Stimulated activated CD4-positive, alpha-beta T cell treated with anti-CD3 and anti-CD28 coated beads, Interleukin-1b, Interleukin-23, amount 100 ng/mL, for 1 hour (primary cell): ENCODE results near the gene CHAF1A.

Experiments used
- DNase-seq, 2 donors: peaks; one replicate each; pipeline ENCODE4 v3.0.0-alpha.2; 2020; ENCODE audit warnings: low read depth in 2 of 2

The CHAF1A gene

DNA sequence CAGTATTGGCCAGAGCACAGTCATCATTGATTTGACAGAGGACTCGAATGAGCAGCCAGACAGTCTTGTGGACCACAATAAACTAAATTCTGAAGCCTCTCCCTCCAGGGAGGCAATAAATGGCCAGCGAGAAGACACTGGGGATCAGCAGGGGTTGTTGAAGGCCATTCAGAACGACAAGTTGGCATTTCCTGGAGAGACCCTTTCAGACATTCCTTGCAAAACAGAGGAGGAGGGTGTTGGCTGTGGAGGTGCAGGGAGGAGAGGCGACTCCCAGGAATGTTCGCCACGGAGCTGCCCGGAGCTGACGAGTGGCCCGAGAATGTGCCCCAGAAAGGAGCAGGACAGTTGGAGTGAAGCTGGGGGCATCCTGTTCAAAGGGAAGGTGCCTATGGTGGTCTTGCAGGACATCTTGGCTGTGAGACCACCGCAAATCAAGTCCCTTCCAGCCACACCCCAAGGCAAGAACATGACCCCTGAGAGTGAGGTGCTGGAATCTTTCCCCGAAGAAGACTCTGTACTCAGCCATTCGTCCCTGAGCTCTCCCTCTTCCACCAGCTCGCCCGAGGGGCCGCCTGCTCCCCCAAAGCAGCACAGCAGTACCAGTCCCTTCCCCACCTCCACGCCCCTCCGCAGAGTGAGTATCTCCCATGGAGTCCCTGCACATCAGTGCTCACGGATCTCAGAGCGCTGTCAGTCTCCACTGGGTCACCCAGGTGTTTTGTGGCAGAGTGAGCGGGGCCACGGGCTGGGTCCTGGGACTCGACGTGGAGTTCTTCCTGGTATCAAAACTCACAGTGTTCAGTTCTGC is 6.9 kb downstream of the CHAF1A start:
- DNase-seq = no peak

- DNase-seq = no peak
Measured at GRCh38 chr19:4413588-4413987, 11.1 kb downstream of the CHAF1A start.

DNA sequence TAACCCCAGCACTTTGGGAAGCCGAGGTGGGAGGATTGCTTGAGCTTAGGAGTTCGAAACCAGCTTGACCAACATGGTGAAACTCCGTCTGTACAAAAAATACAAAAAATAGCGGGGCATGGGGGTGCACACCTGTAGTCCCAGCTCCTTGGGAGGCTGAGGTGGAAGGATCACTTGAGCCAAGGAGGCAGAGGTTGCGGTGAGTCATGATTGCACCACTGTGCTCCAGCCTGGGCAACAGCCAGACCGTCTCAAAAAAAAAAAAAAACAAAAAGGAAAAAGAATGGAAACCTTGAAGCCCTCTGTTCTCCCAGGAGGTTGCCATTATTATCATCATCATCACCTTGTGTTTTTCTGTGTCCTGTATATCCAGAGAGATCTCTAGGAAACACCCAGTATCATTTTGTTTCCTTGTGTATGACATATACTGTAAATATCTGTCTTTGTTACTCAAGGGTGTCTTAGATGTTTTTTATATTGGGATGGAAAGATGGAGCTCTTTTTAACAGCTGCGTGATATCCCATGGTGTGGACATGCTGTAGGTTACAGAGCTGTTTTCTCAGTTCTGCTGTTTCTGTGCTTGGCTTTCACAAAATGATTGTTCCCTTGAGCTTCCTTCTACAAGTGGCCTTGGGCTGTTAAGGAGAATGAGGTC is 11.8 kb downstream of the CHAF1A start:
- DNase-seq = no peak

- DNase-seq = no peak
Measured at GRCh38 chr19:4414800-4415321, 12.4 kb downstream of the CHAF1A start.

DNA sequence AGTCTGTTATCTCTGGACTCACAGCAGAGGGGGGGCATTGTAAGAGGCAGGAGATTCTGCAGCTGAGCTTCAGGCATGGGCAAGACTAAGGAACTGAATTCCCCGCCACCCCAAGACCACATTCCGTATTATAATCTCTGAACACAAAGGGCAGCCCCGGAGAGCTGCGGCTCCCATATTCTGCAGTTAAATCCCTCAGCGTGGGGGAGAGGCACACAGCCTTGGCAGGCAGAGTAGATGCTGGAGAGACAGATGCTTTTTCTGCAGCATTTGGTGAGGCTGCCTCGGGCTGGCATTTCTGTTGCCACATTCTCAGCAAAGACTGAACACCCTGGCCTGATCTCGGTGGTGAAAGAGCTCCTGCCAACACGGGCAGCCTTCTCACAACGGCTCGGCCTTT is 12.9 kb downstream of the CHAF1A start:
- DNase-seq = no peak

DNA sequence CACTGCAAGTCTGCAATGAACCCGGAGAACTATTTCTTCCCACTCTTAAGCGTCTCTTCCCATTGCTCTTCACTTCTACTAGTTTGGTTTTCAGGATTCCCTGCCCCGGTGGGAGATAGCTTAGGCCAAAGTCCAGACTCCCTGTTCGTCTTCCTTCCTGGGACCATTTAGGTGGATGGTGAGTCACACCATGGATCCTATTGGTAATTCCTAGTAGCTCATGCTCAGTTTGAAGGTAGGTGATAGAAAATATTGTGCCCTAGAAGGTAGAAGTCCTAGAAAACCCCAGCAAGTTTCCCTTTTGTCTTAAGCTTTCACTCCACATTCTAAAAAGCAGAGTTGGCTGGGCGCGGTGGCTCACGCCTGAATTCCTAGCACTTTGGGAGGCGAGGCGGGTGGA is 13.8 kb downstream of the CHAF1A start:
- DNase-seq = no peak

DNA sequence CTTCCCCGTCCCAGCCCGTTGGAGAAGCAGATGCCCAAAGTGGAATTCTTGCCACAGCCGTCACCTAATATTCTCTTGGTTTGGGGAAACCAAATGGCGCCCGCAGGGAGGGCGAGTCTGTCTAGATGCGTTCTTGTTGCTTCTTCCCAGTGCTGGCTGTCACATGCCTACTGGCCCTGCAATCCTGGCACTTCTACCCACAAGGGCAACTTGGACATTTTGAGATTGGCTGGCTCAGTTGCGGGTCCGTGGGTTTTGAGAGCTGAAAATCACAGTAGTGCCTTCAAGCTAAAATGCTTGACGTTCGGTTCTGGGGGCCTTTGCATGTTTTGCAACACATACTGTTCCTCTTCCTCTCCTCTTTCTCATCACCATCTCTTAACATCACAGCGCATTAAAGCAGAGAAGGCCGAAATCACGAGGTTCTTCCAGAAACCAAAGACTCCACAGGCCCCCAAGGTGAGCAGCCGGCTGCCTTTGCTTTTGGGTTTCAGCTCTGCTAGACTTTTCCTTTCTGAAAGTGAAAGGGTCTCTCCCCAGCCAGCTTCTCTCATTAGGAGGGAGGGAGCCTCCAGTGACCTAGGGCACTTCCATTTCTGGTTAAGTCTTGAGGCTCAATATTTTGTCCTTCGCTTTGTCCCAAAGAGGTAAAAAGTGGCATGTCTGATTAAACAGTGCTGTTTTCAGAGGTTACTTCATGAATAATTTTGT is 21.1 kb downstream of the CHAF1A start:
- DNase-seq = no peak

- no peak for DNase-seq
Measured at GRCh38 chr19:4425537-4425936, 23.1 kb downstream of the CHAF1A start.

DNA sequence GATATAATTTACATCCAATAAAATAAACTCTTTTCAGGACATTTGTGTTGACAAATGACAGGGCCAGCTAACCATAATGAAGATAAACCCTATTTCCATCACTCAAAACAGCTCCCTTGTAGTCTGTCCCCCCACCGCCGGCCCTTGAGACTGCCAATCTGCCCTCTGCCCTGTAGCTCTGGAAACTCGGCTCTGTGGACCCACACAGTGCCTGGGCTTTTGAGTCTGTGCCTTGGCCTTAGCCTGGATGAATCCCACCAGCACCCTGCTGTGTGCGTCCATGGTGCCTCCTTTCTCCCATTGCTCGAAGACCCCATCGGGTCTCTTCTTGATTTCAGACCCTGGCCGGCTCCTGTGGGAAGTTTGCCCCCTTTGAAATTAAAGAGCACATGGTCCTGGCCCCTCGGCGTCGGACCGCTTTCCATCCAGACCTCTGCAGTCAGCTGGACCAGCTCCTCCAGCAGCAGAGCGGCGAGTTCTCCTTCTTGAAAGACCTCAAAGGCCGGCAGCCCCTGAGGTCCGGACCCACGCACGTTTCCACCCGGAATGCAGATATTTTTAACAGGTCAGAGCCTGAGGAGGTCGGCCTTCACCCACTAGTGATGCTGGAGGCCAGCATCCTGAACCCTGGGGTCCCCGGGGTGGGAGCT is 26.0 kb downstream of the CHAF1A start:
- DNase-seq = no peak

DNA sequence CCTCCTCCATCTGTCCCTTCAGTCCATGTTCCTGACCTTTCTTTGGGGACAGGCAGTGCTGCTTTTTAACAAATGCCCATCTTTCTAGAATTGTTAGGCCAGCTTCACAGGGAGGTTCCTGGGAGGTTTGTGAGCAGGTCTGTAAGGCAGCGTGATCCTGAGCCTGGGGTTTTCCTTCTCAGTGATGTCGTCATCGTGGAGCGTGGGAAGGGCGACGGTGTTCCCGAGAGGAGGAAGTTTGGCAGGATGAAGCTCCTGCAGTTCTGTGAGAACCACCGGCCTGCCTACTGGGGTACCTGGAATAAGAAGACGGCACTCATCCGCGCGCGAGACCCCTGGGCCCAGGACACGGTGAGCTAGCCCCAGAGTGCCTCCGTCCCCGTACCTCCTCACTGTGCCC is 26.8 kb downstream of the CHAF1A start:
- no peak for DNase-seq

GRCh38 chr19:4429771-4430171 is 27.3 kb downstream of the CHAF1A start:
- no peak for DNase-seq

DNA sequence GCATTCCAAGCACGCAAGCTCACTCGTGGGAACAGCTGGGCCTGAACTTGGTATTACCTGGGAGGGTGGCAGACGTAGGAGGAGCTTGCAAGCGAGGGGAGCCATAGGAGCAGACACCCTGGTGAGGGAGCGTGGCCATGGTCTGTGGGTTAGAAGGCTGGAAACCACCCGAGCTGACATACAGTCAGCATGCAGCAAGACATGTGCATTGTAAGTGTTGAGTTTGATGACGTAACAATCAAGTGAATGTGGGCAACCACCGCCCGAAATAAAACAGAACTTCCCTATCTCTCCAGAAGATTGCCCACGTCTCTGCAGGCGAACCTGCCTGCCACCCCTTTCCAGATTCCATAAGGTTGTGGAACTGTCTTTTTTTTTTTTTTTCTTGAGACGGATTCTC is 28.3 kb downstream of the CHAF1A start:
- no peak for DNase-seq

DNA sequence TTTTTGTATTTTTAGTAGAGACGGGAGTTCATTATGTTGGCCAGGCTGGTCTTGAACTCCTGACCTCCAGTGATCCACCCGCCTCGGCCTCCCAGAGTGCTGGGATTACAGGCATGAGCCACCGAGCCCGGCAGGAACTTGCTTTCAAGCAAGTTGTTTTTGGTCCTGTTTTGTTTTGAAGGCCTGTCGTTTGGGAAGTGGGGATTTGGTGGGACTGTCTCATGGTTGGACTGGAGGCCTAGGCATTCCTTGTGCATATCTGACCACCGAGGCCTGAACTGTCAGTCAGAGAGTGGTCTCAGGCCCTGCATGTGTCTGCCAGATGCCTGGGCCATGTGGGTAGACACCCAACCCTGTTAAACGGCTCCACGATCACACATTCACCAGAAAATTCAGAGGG is 28.9 kb downstream of the CHAF1A start:
- DNase-seq = no peak

DNA sequence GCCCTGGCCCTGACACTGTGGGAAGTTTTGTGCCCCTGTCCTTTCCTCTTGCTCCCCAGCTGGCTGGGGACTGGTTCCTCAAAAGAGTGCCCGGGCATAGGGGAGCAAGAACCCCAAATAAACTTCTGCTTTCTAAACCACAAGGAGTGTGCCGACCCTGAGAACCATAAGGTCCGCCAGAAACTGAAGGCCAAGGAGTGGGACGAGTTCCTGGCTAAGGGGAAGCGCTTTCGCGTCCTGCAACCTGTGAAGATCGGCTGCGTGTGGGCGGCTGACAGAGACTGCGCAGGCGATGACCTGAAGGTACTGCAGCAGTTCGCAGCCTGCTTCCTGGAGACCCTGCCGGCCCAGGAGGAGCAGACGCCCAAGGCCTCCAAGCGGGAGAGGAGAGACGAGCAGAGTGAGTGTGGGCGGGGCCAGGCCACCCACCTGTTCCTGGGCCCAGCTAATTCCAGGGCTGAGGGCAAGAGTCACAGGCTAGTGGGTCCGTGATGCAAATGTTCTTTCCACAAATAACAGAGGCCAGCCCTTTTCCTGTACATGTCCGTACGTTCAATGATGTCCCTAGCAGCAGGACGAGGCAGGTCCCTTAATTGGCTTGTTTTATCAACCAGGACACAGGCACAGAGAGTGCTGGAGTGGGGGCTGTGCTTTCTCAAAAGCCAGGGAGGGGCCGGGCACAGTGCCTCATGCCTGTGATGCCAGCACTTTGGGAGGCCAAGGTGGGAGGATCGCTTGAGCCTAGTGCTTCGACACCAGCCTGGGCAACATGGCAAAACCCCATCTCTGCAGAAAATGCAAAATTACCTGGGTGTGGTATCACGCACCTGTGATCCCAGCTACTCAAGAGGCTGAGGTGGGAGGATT is 29.6 kb downstream of the CHAF1A start:
- DNase-seq = no peak

GRCh38 chr19:4432918-4433506 is 30.6 kb downstream of the CHAF1A start:
- DNase-seq = no peak

GRCh38 chr19:4434391-4434790 is 32.0 kb downstream of the CHAF1A start:
- no peak for DNase-seq

GRCh38 chr19:4436231-4436630 is 33.8 kb downstream of the CHAF1A start:
- no peak for DNase-seq

- DNase-seq = no peak
Measured at GRCh38 chr19:4437103-4437502, 34.7 kb downstream of the CHAF1A start.

- no peak for DNase-seq
Measured at GRCh38 chr19:4439243-4439642, 36.8 kb downstream of the CHAF1A start.

DNA sequence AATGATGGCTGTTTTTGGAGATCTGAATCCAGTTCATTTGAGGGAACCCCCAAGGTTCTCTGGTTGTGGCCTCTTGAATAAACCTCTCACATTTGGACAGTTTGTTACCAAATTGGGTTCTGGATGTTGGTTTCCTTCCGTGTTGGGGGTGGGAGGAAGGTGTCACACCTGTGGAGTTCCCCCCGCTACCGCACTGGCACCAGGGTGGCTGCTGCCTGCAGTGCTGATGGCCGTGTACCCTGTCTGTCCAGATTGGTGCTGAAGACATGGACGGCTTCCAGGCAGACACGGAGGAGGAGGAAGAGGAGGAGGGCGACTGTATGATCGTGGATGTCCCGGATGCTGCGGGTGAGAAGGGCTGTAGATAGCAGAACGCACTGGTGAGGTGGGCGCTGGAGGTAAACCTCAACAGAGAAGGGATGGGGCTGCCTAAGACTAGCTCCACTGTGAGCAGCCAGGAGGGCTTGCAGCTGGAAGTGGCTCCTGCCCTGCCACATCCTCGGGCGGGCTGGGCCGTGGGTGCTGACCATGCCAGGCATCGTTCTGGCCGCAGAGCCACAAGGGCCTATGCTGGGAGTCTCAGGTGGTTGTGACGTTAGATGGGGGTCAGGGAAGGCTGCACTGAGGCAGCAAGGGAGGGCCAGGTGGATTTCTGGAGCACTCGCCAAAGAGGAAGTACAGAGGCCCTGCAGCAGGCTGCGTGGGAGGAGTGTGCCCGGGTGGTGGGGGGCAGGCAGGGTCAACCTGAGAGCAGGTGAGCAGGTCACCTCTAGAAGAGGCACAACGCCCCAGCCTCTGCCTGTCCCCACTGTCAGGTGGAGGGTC is 39.8 kb downstream of the CHAF1A start:
- DNase-seq = no peak
